Measurements from ENCODE around the gene SRL.
"Not testable (repeated sequence)": the region's sequence is repeated elsewhere in the genome, so short reads cannot be mapped to it uniquely, and the experiment has no call there.

The SRL gene

DNA sequence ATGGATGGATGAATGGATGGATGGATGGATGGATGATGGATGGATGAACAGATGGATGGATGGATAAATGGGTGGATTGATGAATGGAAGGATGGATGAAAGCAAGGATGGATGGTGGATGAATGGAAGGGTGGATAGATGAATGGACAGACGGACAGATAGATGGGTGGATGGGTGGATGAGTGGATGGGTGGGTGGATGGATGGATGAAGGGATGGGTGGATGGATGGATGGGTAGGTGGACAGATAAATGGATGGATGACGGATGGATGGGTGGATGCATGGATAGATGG lies 14.9 kb downstream of the SRL start:
- no peak for DNase-seq (ENCODE audit: low read depth, low spot score)

DNA sequence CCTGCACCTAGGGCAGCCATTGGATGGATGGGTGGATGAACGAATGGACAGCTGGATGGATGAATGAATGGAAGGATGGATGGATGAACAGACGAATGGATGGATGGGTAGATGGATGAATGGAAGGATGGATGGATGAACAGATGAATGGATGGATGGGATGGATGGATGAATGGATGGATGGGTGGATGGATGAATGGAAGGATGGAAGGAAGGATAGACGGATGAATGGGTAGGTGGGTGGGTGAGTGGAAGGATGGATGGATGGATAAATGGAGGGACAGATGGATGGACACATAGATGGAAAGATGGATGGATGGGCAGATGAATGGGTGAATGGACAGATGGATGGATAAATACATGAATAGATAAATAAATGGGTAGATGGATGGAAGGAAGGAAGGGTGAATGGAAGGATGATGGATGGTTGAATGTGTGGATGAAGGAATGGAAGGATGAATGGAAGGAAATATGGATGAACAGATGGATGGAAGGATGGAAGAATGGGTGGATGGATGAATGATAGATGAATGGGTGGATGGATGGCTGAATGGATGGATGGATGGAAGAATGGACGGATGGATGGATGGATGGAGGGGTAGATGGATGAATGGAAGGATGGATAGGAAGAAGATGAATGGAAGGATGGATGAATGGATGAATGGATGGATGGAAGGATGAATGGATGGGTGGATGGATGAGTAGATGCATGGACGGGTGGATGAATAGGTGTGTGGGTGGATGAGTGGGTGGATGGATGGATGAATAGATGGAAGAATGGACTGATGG lies 15.4 kb downstream of the SRL start:
- DNase-seq (ENCODE audit: low read depth, low spot score) = no peak

DNA sequence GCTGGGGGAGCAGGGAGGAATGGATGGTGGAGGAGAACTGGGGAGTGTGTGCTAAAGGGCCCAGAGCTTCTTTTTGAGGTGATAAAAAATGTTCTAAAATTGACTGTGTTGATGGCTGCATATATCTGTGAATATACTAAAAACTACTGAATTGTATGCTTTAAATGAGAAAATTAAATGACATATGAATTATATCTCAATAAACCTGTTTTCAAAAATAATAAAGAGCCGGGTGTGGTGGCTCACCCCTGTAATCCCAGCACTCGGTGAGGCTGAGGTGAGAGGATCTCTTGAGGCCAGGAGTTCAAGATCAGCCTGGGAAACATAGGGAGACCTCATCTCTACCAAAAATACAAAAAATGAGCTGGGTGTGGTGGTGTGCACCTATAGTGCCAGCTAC lies 16.8 kb downstream of the SRL start:
- DNase-seq (ENCODE audit: low read depth, low spot score) = no peak

DNA sequence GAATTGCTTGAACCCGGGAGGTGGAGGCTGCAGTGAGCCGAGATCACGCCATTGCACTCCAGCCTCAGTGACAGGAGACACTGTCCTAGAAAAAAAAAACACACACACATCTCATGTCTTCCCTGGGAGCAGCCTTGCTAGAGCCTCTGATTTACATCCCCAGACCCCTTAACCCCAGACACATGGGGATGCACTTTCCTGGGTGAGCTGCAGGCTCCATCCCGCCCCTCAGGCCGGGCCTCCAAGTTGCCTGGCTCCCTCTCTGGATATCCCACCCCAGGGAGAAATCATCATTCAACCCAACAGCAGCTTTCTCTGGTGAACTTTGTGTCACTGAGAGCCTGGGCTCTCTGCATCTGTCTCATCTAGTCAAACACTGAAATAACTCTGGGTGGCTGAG lies 21.5 kb downstream of the SRL start:
- no peak for DNase-seq (ENCODE audit: low read depth, low spot score)

DNA sequence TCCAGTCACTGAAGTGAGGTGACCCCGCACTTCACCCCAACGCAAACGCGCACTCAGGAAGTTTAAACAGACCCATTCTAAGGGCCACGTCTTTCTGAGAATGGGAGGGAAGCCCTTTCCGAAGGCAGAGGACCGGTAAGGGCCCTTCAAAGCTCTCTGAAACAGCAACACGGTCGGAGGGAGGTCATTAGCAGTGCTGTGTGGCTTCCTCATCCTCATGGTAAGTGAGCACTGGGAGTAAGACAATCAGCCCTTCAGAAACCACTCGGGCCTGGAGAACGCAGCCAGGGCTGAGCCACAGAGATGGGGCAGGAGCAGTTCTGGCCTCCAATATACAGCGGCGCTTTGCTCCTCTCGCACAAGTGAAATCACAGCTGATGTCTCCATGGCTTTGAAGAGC lies 23.7 kb downstream of the SRL start:
- DNase-seq (ENCODE audit: low read depth, low spot score) = no peak

DNA sequence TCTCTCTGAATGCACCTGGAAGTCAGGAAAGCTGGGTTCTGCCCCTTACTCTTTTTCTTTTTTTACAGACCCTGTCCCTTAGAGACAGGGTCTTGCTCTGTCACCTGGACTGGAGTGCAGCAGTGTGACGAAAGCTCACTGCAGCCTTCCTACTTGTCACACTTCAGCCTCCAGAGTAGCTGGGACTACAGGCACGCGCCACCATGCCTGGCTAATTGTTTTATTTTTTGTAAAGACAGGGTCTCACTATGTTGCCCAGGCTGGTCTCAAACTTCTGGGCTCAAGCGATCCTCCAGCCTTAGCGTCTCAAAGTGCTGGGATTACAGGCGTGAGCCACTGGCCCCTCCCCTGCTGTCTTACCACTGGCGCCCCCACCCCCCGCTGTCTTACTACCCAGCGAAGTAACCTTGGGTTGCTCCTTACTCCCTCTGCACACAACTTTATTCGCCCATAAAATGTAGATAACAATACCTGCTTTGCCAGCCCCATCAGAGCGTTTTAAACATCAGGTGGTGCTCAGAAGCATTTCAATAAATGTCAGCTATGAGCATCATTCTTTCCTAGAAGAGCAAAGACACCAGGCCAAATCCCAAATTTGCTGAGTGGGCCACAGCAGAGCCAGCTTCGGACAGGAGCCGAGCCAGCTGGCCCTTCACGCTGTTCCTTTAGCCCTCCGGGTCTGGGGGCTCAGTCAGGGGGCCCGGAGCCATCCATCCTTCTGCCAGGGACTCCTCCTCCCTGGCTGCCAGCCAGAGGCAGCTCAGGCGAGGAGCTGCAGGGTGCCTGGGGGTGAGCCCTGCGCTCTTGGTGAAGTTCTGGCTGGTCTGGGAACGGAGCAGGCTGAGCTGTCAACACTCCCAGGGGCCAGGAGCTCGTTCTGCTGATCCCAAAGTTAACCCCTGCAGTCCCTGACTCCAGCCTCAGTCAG lies 24.4 kb downstream of the SRL start:
- no peak for DNase-seq (ENCODE audit: low read depth, low spot score)

DNA sequence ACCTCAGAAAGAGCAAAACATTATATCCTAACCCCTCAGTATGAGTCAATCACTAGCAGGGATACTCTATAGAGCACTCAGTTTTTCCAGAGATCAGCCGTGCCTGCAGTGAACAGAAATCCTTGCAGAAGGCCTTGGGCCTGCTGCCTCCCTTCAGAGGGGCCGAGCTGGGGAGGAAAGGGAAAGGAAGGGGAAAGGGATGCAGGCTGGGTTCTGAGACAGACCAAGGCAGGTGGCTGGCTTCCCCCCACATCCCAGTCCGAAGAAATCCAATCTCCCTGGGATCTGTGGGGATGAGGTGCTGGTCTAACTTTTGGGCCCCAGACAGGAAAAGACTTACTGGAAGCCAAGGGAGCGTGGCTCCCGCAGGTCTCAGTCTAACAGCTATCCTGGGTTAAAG lies 25.3 kb downstream of the SRL start:
- no peak for DNase-seq (ENCODE audit: low read depth, low spot score)

DNA sequence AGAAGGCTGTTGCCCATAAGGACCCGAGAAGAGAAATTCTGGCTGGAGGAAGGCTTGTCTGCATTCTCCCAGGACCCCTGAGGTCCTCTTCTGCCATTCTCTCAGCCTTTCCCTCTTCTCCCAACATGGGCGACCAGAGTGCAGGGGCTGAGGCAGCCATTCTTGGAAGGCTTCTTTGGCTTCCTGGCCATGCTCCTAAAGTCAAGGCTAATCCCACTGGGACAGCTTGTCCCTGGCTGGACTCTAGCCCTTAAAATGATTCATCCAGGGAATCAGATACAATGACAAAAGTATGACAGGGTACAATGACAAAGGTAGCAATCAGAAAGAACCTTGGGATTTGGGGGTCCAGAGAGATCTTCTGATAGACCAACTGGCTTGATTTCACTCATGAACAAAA lies 26.8 kb downstream of the SRL start:
- no peak for DNase-seq (ENCODE audit: low read depth, low spot score)

DNA sequence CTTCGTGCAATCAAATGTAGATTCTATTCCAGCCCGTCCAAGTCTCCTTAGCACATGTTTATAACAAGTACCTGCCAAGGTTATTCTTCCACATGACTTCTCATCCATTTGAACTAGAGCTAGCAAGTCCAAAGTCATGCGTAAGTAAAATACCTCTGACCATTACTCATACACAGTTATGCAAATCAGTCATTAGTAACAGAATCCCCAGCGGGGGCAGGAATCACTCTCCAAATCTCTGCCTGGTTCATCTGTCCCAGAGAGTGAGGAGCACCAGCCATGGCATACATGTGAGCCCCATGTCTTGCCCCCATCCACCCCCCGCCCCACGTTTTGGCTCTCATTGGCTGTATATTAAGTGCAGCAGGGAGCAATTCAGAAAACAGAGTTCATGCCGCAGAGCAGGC lies 27.7 kb downstream of the SRL start:
- no peak for DNase-seq (ENCODE audit: low read depth, low spot score)

DNA sequence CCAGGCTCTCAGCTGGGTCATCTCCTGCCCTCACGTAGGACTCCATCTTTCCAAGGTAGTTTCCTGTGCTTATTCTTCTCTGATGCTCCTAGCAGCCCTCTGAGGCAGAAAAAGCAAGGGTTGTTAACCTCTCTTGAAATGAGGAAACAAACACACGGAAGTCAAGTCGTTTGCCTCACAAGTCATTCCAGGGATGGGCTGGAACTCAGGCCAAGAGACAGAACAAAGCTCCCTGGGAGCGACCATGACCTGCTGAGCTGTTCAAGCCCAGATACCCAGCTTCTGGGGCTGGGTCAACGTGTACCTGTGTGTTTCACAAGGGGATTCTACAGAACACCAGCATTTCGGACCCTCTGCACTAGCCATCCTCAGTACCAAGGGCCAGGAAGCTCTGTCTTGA lies 28.1 kb downstream of the SRL start:
- DNase-seq (ENCODE audit: low read depth, low spot score) = no peak

DNA sequence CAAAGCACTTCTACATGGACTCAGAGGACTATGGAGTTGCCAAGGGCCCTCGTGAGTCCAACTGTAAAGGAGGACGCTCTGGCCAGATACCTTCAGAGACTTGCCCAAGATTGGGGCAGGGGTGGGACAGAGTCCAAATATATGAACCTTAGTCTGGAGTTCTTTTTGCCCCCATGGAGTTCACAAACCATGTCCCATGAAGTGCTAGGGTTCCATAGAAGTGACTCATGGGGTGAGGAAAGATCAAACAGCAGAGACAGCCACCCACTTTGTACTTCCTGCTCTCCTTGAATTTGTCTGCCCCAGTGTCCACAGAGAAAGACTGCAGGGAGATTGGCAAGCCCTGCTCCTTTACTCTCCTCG lies 29.0 kb downstream of the SRL start:
- DNase-seq (ENCODE audit: low read depth, low spot score) = no peak

DNA sequence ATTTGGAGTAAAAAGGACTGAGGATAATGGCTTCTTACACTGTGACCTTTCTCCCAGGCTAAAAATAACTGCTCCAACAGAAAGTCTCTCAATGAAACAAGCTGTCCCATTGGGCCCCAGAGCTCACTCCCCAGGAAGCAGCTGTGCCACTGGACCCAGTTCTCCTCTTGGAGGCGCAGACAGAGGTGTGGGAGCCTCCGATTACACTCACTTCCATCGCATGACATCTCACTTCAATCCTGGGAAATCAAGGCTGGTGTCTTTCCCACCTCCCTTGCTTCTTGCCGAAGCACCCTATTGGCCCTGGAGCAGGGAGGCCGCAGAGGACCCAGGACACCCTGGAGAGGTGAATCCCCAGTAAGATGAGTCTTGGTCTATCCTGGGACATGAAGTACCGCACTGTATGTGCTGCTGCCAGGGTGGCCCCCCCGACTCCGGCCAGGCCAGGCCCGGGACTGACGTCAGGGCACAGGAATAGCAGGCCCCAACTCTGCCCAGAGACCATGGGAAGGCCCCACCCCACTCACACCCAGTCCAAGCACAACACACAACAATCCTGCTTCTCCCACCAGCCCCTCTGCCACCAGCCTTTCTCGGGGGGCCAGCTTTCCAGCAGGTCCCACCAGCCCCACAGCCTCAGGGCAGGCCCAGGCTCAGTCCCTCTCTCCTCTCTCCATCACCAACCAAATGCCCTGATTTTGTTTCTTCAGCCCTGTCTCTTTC lies 29.5 kb downstream of the SRL start:
- DNase-seq (ENCODE audit: low read depth, low spot score) = no peak

DNA sequence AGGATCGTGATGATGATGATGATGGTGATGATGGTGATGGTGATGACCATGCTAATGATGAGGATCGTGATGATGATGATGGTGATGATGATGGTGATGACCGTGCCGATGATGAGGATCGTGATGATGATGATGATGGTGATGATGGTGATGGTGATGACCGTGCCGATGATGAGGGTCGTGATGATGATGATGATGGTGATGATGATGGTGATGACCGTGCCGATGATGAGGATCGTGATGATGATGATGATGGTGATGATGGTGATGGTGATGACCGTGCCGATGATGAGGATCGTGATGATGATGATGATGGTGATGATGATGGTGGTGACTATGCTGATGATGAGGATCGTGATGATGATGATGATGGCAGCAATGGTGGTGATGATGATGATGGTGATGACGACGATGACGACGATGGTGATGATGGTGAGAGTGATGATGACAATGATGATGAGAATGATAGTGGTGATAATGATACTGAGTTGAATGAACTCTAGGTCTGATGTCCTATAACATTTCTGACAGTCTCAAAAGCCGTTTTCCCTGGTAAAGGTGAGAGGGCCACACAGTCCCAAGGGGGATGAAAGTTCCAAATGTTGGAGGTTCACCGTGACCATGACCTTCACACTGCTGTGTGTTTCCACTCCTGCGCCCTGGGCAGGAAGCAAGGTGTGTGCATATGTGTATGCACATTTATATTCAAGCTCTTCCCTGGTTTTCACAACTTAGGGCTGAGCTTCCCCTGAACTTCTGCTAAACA lies 30.3 kb downstream of the SRL start:
- not testable (repeated sequence) for DNase-seq (ENCODE audit: low read depth, low spot score)

DNA sequence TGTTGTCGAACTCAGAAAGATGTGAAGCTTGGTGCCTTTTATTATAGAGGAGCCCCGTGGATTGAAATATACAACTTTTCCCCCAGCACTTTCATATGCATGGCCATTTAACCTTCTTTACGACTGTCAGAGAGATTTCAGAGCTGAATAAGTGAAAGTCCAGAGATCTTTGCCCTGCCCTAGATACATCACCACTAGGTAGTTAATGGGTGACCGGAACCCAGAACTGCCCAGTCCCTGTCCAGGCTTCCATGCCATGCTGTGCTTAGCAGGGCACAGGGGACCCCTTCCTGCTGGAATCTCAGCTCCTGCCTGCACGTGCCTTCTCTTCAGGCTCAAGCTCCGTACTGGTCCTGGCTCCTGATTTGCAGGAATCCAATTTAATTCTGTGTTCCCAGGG lies 32.2 kb downstream of the SRL start:
- no peak for DNase-seq (ENCODE audit: low read depth, low spot score)

DNA sequence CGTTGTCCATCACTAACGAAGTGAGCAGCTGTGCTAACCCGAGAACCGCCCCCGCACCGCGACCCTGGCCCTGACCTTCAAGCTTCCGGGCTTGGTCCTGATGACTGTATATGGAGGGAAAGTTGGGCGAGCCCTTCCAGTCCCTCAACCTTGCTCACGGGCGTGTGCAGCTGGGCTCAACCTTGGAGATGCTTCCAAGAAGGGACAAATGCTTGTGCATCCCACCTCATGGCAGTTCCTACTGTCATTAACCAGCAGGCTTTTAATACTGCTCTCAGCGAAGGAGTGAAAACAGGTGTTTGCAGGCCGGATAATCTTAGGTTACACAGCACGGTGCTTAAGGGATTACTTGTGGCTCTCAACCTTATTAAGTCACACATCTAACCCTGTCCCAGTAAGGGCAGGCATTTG lies 33.5 kb downstream of the SRL start:
- no peak for DNase-seq (ENCODE audit: low read depth, low spot score)

DNA sequence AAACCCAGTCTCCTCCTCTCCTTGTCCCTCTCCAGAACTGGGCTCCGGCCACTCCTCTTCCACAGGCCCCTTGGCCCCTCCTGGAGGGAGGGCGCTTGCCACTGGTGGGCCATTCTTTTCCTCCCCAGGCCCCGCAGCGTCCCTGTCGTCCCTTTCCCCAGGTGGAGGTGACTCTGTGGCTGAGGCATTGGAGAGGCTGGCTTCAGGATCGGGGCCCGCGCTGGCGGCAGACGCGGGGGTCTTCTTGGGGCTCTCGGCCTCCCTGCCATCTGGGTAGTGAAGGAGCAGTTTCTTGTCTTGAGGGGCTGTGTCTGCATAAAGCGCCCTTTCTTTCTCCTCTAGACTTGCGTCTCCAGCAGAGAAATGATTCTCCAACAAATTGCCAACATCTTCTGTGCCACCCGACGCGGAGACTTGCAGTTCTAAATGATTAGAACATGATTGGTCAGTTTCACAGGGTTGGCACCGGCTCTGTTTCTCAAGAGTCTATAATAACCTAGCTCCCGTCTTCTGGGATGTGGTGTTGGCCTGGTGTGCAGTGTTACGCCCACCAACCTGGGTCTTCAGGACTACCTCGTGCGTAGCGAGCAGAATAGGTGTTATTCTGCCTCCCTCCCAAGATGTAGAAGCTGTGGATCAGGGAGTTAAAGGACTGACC lies 34.1 kb downstream of the SRL start:
- no peak for DNase-seq (ENCODE audit: low read depth, low spot score)

DNA sequence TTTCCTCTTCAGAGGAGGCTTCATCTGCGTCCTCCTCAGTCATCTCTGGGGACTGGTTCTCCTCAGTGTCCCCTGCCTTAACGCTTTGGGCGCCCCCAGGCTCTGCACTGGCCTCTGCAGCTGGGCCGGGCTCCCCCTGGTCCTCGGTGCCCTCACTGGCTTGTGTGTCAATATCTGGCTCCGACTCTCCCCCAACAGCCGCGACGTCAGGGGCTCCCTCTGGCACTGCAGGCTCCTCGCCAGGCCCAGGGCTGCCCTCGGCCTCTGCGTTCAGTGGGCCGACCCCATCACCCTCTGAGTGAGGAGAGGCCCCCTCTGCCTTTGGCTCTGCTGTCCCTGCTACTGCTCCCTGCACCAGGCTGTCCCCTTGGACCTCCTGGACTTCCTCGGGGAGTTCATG lies 34.7 kb downstream of the SRL start:
- no peak for DNase-seq (ENCODE audit: low read depth, low spot score)

DNA sequence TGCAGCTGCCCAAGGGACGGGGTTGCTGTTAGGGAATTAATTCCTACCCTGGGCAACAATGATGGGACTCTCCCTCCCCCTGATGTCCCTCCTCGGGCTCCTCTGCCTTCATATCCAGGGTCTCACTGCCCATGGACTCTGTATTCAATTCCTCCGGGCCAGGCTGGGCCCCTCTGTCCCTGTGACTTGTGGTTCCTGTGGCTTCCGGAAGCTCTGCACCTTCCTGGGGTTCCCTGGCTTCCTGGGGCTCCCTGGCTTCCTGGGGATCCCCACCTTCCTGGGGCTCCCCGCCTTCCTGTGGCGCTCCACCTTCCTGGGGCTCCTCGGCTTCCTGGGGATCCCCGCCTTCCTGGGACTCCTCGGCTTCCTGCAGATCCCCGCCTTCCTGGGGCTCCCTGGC lies 35.2 kb downstream of the SRL start:
- DNase-seq (ENCODE audit: low read depth, low spot score) = no peak

DNA sequence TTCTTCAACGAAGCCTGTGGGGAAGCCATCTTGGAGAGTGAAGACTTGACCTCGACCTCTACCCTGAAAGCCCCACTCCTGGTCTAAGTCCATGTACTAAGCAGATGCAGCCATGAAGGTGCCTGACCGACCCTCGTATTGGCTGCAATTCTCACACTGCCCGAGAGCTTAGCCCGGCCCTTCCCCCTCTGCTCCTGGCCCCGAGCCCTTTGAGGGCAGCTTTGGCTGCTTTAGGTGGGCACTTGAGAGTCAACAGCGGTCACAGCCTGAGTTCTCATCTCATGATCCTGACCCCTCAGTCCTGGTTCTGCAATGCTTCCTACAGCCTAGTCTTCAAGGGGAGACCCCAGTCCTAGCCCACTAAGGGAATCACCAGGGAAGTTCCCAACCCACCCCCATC lies 35.9 kb downstream of the SRL start:
- no peak for DNase-seq (ENCODE audit: low read depth, low spot score)

DNA sequence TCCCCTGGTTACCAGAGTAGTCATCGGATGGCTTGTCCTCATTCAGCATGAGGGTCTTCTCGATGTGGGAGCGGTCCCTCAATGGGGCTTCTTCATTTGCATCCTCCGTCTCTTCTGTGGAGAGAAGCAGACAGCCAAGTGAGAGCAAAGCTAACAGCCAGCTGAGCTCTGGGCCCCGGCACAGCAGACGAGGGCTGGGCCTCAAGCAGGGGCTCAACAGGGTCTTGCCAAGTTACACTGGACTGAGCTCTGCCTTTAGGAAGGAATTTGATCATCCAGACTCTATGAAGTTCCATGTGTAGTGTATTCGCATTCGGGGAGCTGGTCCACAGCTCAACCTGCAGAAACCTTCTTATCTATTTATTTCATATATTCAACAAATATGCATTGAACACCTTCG lies 37.4 kb downstream of the SRL start:
- DNase-seq (ENCODE audit: low read depth, low spot score) = no peak

DNA sequence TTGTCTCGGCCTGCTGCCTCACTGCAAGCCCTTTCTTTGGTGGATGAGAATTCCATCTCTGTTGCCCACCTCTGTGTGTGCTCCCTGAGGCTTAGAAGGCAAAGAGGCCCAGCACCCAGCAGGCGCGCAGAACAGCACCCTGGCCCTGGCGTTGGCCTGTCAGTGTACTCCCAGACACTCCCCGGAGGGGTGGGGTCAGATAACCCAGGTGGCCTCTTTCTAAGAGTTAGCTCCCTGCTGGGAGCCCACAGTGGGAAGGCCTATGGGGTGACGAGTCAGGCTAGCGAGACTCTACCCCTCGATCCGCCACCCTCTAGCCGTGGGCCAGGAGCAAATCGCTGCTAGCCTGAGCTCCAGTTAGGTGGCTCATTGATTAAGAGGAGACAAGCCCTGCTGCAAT lies 38.1 kb downstream of the SRL start:
- DNase-seq (ENCODE audit: low read depth, low spot score) = no peak
